Suprapubic skin (tissue), 3 donors: ENCODE results near the gene HSD17B14.

ENCODE experiments used
- EP300 ChIP-seq: sonication (generic); formaldehyde crosslinking; IDR thresholded peaks from one replicate; pipeline ENCODE4 v1.6.1; 2017; ENCODE audit warnings: antibody characterized with exemption
- POLR2A ChIP-seq, 2 donors: fragments of 450-650 bp; IDR thresholded peaks; one replicate each; pipeline ENCODE4 v1.6.1; 2017; ENCODE audit warnings: antibody characterized with exemption in 2 of 2, mild to moderate bottlenecking in 2 of 2, moderate library complexity in 2 of 2
- TF ChIP-seq, protein P1 (sequence below), 2 donors: fragments of 200-600 bp in 1 of 2; fragments of 450-650 bp in 1 of 2; sonication (generic) in 1 of 2; IDR thresholded peaks; one replicate each; pipeline ENCODE4 v1.5.1; 2016 to 2019; ENCODE audit warnings: antibody characterized with exemption in 2 of 2, mild to moderate bottlenecking in 1 of 2, moderate library complexity in 1 of 2

DNA sequence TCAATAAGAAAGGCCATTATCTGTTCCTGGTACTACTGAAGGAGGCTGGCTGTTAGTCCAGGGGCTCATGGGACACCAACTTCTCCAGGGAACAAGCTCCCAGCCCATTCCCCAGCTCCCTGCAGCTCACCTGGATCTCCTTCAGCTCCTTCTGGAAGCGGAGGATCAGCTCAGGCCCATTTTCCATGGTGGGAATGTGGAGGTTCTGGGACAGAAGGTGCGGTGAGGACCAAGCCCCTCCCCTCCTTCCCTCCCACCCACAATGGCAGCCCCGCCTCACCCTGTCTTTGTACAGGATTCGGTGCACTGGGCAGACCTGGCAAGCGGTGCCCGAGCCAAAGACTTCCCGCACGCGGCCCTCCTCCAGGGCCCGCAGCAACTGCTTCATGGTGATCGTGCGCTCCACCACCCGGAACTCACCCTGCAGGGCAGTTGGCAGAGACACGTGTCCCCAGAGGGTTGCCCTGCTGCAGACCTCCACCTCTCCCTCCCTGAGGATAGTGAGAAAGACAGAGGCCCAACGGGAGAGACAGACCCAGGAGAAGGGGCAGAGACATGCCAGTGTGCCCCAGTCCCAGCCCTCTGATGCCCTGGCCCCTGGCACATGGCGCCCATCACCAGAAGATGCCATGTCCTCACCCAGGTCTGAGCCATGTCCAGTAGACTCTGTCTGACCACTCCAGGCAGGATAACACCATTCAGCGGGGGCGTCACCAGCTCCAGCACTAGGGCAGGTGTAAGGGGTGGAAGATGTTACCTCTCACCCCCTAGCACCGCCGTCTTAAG, 39.8 kb downstream of the HSD17B14 start:
- TF ChIP-seq, protein P1, sequence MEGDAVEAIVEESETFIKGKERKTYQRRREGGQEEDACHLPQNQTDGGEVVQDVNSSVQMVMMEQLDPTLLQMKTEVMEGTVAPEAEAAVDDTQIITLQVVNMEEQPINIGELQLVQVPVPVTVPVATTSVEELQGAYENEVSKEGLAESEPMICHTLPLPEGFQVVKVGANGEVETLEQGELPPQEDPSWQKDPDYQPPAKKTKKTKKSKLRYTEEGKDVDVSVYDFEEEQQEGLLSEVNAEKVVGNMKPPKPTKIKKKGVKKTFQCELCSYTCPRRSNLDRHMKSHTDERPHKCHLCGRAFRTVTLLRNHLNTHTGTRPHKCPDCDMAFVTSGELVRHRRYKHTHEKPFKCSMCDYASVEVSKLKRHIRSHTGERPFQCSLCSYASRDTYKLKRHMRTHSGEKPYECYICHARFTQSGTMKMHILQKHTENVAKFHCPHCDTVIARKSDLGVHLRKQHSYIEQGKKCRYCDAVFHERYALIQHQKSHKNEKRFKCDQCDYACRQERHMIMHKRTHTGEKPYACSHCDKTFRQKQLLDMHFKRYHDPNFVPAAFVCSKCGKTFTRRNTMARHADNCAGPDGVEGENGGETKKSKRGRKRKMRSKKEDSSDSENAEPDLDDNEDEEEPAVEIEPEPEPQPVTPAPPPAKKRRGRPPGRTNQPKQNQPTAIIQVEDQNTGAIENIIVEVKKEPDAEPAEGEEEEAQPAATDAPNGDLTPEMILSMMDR (IDR thresholded peaks at IDR 0.05), result no peak
- no peak for TF ChIP-seq EP300
- no peak for TF ChIP-seq POLR2A (IDR thresholded peaks at IDR 0.05)
